Measurements from ENCODE around the gene HDAC4.

DNA sequence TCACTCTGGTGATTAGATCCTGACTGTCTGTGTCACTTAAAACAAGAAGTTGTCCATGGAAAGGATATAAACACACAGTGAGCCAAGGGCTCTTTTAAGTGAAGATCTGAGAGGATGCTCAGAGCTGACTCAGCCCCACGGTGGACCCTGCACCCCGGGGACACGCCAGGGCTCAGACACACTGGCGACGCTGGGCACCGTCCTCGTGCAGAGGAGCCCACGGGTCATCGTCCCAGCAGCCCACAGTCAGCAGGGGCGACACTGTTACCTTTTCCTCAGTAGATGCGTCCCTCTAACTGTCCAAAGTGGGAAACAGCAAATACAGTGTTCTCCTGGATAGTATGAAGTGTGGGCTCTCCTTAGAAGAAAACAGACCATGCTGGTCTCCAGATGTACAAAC, 225.6 kb downstream of the HDAC4 start:
- TF ChIP-seq, protein P1, sequence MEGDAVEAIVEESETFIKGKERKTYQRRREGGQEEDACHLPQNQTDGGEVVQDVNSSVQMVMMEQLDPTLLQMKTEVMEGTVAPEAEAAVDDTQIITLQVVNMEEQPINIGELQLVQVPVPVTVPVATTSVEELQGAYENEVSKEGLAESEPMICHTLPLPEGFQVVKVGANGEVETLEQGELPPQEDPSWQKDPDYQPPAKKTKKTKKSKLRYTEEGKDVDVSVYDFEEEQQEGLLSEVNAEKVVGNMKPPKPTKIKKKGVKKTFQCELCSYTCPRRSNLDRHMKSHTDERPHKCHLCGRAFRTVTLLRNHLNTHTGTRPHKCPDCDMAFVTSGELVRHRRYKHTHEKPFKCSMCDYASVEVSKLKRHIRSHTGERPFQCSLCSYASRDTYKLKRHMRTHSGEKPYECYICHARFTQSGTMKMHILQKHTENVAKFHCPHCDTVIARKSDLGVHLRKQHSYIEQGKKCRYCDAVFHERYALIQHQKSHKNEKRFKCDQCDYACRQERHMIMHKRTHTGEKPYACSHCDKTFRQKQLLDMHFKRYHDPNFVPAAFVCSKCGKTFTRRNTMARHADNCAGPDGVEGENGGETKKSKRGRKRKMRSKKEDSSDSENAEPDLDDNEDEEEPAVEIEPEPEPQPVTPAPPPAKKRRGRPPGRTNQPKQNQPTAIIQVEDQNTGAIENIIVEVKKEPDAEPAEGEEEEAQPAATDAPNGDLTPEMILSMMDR (IDR thresholded peaks at IDR 0.05): no peak
- no peak for TF ChIP-seq POLR2A (IDR thresholded peaks at IDR 0.05)
